OCI-LY1 (cell line): ENCODE results near the gene GNG4.

Source experiments
- H2AFZ ChIP-seq: fragments of 200-600 bp; sonication (generic), shearing (Covaris generic); 2 replicates; pipeline ENCODE4 v1.6.0; 2014; ENCODE audit warnings: antibody characterized with exemption, mild to moderate bottlenecking, low read length
- H3F3A ChIP-seq: fragments of 200-600 bp; sonication (generic), shearing (Covaris generic); 2 replicates; pipeline ENCODE4 v1.6.0; 2014; ENCODE audit warnings: mild to moderate bottlenecking, antibody characterized with exemption, low read length, moderate library complexity; ENCODE audit not compliant: insufficient read depth
- H3K27ac ChIP-seq: fragments of 200-600 bp; sonication (generic); 2 replicates; pipeline ENCODE4 v1.5.1; 2014; ENCODE audit warnings: low read length, mixed run types, mild to moderate bottlenecking, low read depth; ENCODE audit not compliant: poor library complexity, severe bottlenecking
- H3K27me3 ChIP-seq: fragments of 200-600 bp; sonication (generic); 2 replicates; pipeline ENCODE4 v1.6.0; 2014; ENCODE audit warnings: antibody characterized with exemption, mild to moderate bottlenecking, low read length, moderate library complexity; ENCODE audit not compliant: insufficient read depth
- H3K36me3 ChIP-seq: fragments of 200-600 bp; sonication (generic); 2 replicates; pipeline ENCODE4 v1.6.1; 2014; ENCODE audit warnings: mild to moderate bottlenecking, antibody characterized with exemption, low read length, moderate library complexity, mixed read lengths; ENCODE audit not compliant: insufficient read depth
- H3K4me1 ChIP-seq: fragments of 200-600 bp; sonication (generic); 2 replicates; pipeline ENCODE4 v1.5.1; 2014; ENCODE audit warnings: mild to moderate bottlenecking, low read length, moderate library complexity; ENCODE audit not compliant: insufficient read depth, severe bottlenecking
- H3K4me2 ChIP-seq: fragments of 200-600 bp; sonication (generic), shearing (Covaris generic); 2 replicates; pipeline ENCODE4 v1.6.1; 2014; ENCODE audit warnings: low read length
- H3K4me3 ChIP-seq: fragments of 200-600 bp; sonication (generic); 2 replicates; pipeline ENCODE4 v1.5.1; 2014; ENCODE audit warnings: low read length, low read depth, mild to moderate bottlenecking, mixed read lengths; ENCODE audit not compliant: poor library complexity, severe bottlenecking
- H3K79me2 ChIP-seq: fragments of 200-600 bp; shearing (Covaris generic); 2 replicates; pipeline ENCODE4 v1.6.1; 2016; ENCODE audit warnings: mixed run types, low read length, mixed read lengths; ENCODE audit not compliant: insufficient read depth
- H3K9ac ChIP-seq: fragments of 200-600 bp; sonication (generic), shearing (Covaris generic); 2 replicates; pipeline ENCODE4 v1.6.1; 2014; ENCODE audit warnings: mild to moderate bottlenecking, low read length, mixed read lengths
- H3K9me2 ChIP-seq: fragments of 200-600 bp; sonication (generic), shearing (Covaris generic); 2 replicates; pipeline ENCODE4 v1.6.1; 2014; ENCODE audit warnings: low read depth, mild to moderate bottlenecking, low read length, mixed read lengths
- H3K9me3 ChIP-seq: fragments of 200-600 bp; shearing (Covaris generic); 2 replicates; pipeline ENCODE4 v1.6.1; 2014; ENCODE audit warnings: low read length, mixed read lengths
- H4K20me1 ChIP-seq: fragments of 200-600 bp; sonication (generic), shearing (Covaris generic); 2 replicates; pipeline ENCODE4 v1.6.0; 2016; ENCODE audit warnings: mild to moderate bottlenecking, low read length; ENCODE audit not compliant: insufficient read depth
- EZH2 ChIP-seq: fragments of 200-600 bp; sonication (generic), shearing (Covaris generic); IDR thresholded peaks from 2 replicates; pipeline ENCODE4 v1.8.0; 2017; ENCODE audit warnings: borderline replicate concordance, mixed run types, mild to moderate bottlenecking, antibody characterized with exemption, low read length, moderate library complexity, mixed read lengths
- TF ChIP-seq, protein P1 (sequence below): fragments of 200-600 bp; sonication (generic), shearing (Covaris generic); IDR thresholded peaks from 2 replicates; pipeline ENCODE4 v1.5.1; 2017; ENCODE audit warnings: mild to moderate bottlenecking, antibody characterized with exemption, low read length, moderate library complexity, mixed read lengths

GNG4 gene

DNA sequence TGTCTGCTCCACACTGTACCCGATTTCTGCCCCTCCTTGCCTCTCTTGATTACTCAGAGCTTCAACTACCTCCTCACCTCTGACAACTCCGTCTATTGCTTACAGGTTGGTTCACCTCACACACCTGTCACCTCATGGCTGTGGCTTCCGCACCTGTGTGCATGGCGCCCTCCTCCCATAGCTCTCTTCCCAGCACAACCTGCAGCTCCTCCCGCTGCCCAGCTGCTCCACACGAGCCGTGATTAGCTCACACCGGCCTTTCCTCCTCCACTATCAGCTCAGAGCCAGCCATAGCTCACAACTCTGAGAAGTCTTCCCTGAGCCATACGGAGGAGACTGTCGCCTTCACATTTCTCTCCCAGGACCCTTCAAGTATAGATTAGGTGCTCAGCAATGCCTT lies 67.5 kb downstream of the GNG4 start:
- no peak overlapping the region for H3K4me2 ChIP-seq
- H3K36me3 ChIP-seq: no peaks in the 10 kb centered on the region
- no peaks in the 10 kb centered on the region for H3K79me2 ChIP-seq
- no peak overlapping the region for H3K27ac ChIP-seq
- H3K27me3 ChIP-seq: peaks cover 3% of the 10 kb centered on the region; the same call in 1 of the 2 replicates
- no peaks in the 10 kb centered on the region for H3F3A ChIP-seq
- no peak overlapping the region for H3K9ac ChIP-seq
- H3K9me2 ChIP-seq: no peaks in the 10 kb centered on the region
- no peaks in the 10 kb centered on the region for H4K20me1 ChIP-seq
- no peaks in the 10 kb centered on the region for H3K4me1 ChIP-seq
- no peak overlapping the region for H2AFZ ChIP-seq
- TF ChIP-seq, protein P1, sequence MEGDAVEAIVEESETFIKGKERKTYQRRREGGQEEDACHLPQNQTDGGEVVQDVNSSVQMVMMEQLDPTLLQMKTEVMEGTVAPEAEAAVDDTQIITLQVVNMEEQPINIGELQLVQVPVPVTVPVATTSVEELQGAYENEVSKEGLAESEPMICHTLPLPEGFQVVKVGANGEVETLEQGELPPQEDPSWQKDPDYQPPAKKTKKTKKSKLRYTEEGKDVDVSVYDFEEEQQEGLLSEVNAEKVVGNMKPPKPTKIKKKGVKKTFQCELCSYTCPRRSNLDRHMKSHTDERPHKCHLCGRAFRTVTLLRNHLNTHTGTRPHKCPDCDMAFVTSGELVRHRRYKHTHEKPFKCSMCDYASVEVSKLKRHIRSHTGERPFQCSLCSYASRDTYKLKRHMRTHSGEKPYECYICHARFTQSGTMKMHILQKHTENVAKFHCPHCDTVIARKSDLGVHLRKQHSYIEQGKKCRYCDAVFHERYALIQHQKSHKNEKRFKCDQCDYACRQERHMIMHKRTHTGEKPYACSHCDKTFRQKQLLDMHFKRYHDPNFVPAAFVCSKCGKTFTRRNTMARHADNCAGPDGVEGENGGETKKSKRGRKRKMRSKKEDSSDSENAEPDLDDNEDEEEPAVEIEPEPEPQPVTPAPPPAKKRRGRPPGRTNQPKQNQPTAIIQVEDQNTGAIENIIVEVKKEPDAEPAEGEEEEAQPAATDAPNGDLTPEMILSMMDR: no peak
- TF ChIP-seq EZH2: no peak
- no peaks in the 10 kb centered on the region for H3K9me3 ChIP-seq
- H3K4me3 ChIP-seq: no peak overlapping the region

DNA sequence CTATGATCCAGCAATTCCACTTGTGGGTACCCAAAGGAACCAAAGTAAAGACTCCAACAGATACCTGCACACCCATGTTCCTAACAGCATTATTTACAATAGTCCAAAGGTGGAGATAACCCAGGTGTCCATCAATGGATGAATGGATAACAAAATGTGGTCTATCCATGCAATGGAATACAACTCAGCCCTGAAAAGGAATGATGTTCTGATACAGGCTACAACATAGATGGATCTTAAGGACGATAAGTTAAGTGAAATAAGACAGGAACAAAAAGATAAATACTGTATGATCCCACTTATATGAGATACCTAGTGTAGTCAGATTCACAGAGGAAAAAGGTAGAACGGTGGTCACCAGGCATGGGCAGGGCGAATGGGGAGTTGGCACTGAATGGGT lies 69.7 kb downstream of the GNG4 start:
- peaks cover 3% of the 10 kb centered on the region; the same call in 1 of the 2 replicates for H3K27me3 ChIP-seq
- H3K36me3 ChIP-seq: no peaks in the 10 kb centered on the region
- no peaks in the 10 kb centered on the region for H3K9me2 ChIP-seq
- H3K9me3 ChIP-seq: no peaks in the 10 kb centered on the region
- H3K27ac ChIP-seq: no peak overlapping the region
- no peaks in the 10 kb centered on the region for H3F3A ChIP-seq
- TF ChIP-seq EZH2: no peak
- TF ChIP-seq, protein P1: no peak
- no peak overlapping the region for H3K4me2 ChIP-seq
- no peak overlapping the region for H2AFZ ChIP-seq
- no peak overlapping the region for H3K4me3 ChIP-seq
- no peaks in the 10 kb centered on the region for H4K20me1 ChIP-seq
- H3K9ac ChIP-seq: no peak overlapping the region
- no peaks in the 10 kb centered on the region for H3K79me2 ChIP-seq
- no peaks in the 10 kb centered on the region for H3K4me1 ChIP-seq

DNA sequence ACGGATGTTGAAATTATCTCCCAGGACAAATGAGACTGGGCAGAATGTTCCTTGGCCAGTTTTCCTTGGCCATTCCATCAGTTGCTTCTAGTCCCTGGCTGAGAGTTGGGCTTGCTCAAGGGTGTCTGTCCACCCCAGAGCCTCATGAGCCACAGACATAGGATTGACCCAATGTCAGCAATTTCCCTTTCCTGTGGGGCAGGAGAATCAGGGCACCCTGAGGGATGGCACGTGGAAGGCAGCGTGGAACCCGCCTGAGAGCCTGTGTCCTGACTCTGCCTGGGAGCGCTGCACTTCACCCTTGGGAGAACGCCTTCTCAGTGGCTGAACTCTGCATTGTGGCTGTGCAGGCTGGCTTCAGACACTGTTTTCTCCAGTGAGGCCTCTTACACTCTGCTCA lies 74.0 kb downstream of the GNG4 start:
- no peaks in the 10 kb centered on the region for H3K9me3 ChIP-seq
- no peak overlapping the region for H3K4me3 ChIP-seq

More for the DNA sequence above, 74.0 kb downstream of the GNG4 start:
- no peaks in the 10 kb centered on the region for H3K79me2 ChIP-seq
- no peak overlapping the region for H3K4me2 ChIP-seq
- TF ChIP-seq EZH2: no peak
- TF ChIP-seq, protein P1: no peak
- H3K27me3 ChIP-seq: no peaks in the 10 kb centered on the region
- no peaks in the 10 kb centered on the region for H3K36me3 ChIP-seq
- H3K4me1 ChIP-seq: no peaks in the 10 kb centered on the region
- no peaks in the 10 kb centered on the region for H3F3A ChIP-seq
- no peaks in the 10 kb centered on the region for H3K9me2 ChIP-seq
- no peaks in the 10 kb centered on the region for H4K20me1 ChIP-seq
- H3K9ac ChIP-seq: no peak overlapping the region
- no peak overlapping the region for H3K27ac ChIP-seq
- no peak overlapping the region for H2AFZ ChIP-seq
